T-helper 1 cell treated with Interleukin-12 subunit alpha and Interleukin-12 subunit beta and Interleukin-4 antibody, amounts not matched to agents 30 μg/mL and 1 μg/mL, for 36 hours (primary cell): ENCODE data around the gene GAMT.
"Not testable (repeated sequence)": the region's sequence is repeated elsewhere in the genome, so short reads cannot be mapped to it uniquely, and the experiment has no call there.

Experiments
- H3K27ac Mint-ChIP-seq: one replicate; pipeline ENCODE4 v1.8.0; 2021; ENCODE audit warnings: mild to moderate bottlenecking, mixed read lengths
- H3K27me3 Mint-ChIP-seq: one replicate; pipeline ENCODE4 v1.8.0; 2021; ENCODE audit warnings: low read depth, mixed read lengths
- H3K36me3 Mint-ChIP-seq: one replicate; pipeline ENCODE4 v1.8.0; 2021; ENCODE audit warnings: low read depth, mixed read lengths
- H3K4me1 Mint-ChIP-seq: one replicate; pipeline ENCODE4 v1.8.0; 2021; ENCODE audit warnings: low read depth, mixed read lengths
- H3K4me3 Mint-ChIP-seq: one replicate; pipeline ENCODE4 v1.8.0; 2021; ENCODE audit warnings: mild to moderate bottlenecking, moderate library complexity, mixed read lengths
- H3K9me3 Mint-ChIP-seq: one replicate; pipeline ENCODE4 v1.8.0; 2021; ENCODE audit warnings: mixed read lengths

Gene GAMT

DNA sequence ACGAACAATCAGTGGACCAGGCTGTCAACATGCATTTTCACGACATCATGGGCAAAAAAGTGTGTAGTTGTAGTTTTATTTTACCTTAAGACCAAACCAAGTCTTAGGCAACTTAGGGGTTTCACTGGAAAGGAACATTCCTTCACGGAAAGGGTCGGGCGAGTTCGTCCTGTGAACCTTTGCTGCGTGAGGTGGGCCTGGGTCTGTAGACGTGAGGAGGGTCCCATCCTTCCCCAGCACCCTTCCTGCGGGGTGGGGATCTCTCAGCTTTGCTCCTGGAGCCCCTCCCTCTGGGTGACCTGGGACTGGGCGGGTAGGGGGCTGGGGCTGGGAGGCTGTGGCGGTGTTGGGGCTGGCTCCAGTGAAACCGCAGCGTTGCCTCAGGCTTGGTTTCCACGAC lies 24.6 kb upstream of the GAMT start:
- H3K27ac Mint-ChIP-seq, result no peak overlapping the region
- peaks cover 18% of the 10 kb centered on the region for H3K36me3 Mint-ChIP-seq
- H3K9me3 Mint-ChIP-seq, result no peaks in the 10 kb centered on the region
- H3K4me3 Mint-ChIP-seq, result no peak overlapping the region
- H3K4me1 Mint-ChIP-seq, result peaks cover 3% of the 10 kb centered on the region
- no peaks in the 10 kb centered on the region for H3K27me3 Mint-ChIP-seq

DNA sequence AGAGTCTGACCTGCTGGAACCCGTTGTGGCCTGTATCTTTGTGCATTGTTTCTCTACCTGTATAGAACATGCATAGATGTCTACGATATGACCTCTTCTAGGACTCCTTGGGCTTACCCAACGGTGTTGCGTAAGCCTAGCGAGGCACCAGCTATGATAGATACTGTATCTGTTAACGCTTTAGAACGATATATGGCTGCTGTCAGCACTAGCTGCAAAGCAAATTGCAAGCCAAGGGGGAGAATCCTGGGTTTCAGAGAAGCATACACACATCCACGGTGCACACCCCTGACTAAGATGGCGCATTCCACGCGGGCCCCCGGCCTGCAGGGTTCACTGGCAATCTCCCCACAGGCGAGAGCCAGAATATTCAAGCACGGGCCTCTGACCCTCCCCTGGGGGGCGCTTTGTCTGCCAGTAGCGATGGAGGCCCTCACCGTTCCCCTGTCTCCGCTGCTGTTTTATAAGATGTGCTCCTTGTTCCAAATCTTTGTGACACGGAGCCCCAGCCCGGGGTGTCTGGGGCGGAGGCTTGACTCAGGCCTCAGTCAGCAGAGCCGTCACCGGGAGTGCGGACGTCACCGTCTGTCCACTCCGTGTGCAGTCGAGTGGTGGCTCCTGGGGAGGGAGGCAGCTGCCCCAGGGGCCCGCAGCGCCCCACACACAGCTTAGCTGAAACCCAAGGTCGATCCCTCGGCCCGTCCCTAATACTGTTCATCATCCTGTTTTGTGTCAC lies 23.9 kb upstream of the GAMT start:
- no peak overlapping the region for H3K4me3 Mint-ChIP-seq
- H3K4me1 Mint-ChIP-seq, result peaks cover 3% of the 10 kb centered on the region
- peak overlapping the region; percentile 49 for H3K27ac Mint-ChIP-seq
- H3K27me3 Mint-ChIP-seq, result no peaks in the 10 kb centered on the region
- H3K9me3 Mint-ChIP-seq, result no peaks in the 10 kb centered on the region
- H3K36me3 Mint-ChIP-seq, result peaks cover 22% of the 10 kb centered on the region

- H3K4me1 Mint-ChIP-seq, result peaks cover 3% of the 10 kb centered on the region
- peaks cover 25% of the 10 kb centered on the region for H3K36me3 Mint-ChIP-seq
- no peak overlapping the region for H3K27ac Mint-ChIP-seq
- H3K4me3 Mint-ChIP-seq, result no peak overlapping the region
- H3K27me3 Mint-ChIP-seq, result no peaks in the 10 kb centered on the region
- H3K9me3 Mint-ChIP-seq, result no peaks in the 10 kb centered on the region
These were observed 23.0 kb upstream of the GAMT start for GRCh38 chr19:1424192-1424955.

GRCh38 chr19:1423436-1424191 lies 22.3 kb upstream of the GAMT start:
- H3K27ac Mint-ChIP-seq, result peak overlapping the region; percentile 15
- H3K36me3 Mint-ChIP-seq, result peaks cover 27% of the 10 kb centered on the region
- no peaks in the 10 kb centered on the region for H3K27me3 Mint-ChIP-seq

GRCh38 chr19:1422943-1423342 lies 21.6 kb upstream of the GAMT start:
- Mint-ChIP-seq H3K9me3 (no peaks in the 10 kb centered on the region), H3K4me3 (no peak overlapping the region), H3K27ac (peak overlapping the region; percentile 15), H3K36me3 (peaks cover 24% of the 10 kb centered on the region), H3K27me3 (no peaks in the 10 kb centered on the region), H3K4me1 (peaks cover 3% of the 10 kb centered on the region)

More at GRCh38 chr19:1423436-1424191, 22.3 kb upstream of the GAMT start:
- Mint-ChIP-seq H3K9me3 (no peaks in the 10 kb centered on the region), H3K4me3 (no peak overlapping the region), H3K4me1 (peaks cover 3% of the 10 kb centered on the region)

DNA sequence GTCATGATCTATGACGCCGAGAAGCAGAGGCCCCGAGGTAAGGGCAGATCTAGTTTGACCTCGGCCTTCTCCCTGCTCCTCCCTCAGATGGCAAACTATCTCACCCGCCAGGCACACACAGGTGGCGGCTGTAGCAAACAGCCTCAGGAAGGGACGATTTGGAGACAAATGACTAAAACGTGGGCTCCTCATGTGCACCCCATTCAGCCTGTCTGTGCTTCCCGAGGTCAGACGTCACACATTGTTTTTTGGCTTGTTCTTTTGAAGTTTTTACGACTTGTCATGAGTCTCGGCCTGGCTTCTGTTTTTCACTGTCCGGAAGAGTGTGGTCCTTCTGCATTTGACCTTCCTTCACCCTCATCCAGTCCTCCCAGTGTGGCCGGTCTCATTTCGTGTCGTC lies 21.0 kb upstream of the GAMT start:
- no peak overlapping the region for H3K27ac Mint-ChIP-seq
- H3K4me3 Mint-ChIP-seq, result no peak overlapping the region
- peaks cover 27% of the 10 kb centered on the region for H3K36me3 Mint-ChIP-seq

DNA sequence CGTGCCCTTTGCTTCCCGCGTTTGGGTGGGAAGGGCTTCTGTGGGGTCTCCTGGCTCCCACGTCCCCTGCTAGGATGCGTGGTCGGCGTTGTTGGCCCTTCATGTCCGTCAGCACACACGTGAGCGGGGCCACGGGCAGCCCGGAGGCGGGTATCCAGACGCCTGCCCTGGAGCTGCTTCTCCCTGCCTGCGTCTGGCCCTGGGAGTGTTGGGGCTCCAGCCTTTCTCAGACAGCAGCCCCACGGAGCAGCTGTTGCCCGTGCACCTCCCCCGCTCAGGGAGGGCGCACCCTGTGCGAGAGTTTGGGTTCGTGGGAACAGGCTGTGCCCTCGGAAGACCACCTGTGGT lies 20.6 kb upstream of the GAMT start:
- Mint-ChIP-seq H3K36me3 (peaks cover 30% of the 10 kb centered on the region), H3K4me3 (no peak overlapping the region), H3K27ac (no peak overlapping the region), H3K4me1 (peaks cover 3% of the 10 kb centered on the region), H3K27me3 (no peaks in the 10 kb centered on the region), H3K9me3 (no peaks in the 10 kb centered on the region)

More for the DNA sequence above, 21.0 kb upstream of the GAMT start:
- H3K4me1 Mint-ChIP-seq, result peaks cover 3% of the 10 kb centered on the region
- H3K27me3 Mint-ChIP-seq, result no peaks in the 10 kb centered on the region
- no peaks in the 10 kb centered on the region for H3K9me3 Mint-ChIP-seq

DNA sequence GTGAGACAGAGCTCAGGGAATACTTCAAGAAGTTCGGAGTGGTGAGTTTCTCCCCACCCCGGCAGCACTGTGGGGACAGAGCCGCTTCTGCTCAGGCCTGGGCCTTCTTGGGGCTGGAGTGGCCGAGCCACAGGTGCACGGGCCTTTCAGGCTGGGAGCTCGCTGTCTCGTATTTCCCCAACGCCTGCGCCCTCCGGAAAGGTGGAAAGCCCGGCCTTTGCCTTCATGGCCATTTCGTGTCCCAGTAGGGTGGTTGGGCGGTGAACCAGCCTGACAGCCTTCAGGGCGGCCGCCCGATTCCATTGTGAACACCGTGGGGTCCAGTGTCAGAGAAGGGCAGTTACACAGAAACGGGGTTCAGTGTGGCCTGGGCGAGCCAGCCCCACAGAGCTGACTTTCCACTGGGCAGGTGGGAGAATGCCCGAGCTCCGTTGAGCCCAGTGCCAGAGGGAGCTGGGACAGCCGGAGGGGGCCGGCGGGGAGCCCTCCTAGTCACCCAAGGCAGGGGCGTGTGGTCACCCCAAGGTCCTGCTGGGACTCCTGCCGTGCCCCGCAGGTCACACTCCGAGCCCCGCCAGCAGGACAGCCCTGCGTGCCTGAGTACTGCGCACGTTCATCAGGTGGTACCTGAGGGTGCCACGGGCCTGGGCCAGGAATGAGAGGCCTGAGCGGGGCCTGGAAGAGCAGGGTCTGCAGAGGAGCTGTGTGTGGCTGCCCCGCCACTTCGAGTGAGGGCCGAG lies 20.0 kb upstream of the GAMT start:
- Mint-ChIP-seq H3K9me3 (no peaks in the 10 kb centered on the region), H3K4me3 (no peak overlapping the region), H3K36me3 (peaks cover 30% of the 10 kb centered on the region), H3K27me3 (no peaks in the 10 kb centered on the region), H3K27ac (no peak overlapping the region), H3K4me1 (peaks cover 3% of the 10 kb centered on the region)

DNA sequence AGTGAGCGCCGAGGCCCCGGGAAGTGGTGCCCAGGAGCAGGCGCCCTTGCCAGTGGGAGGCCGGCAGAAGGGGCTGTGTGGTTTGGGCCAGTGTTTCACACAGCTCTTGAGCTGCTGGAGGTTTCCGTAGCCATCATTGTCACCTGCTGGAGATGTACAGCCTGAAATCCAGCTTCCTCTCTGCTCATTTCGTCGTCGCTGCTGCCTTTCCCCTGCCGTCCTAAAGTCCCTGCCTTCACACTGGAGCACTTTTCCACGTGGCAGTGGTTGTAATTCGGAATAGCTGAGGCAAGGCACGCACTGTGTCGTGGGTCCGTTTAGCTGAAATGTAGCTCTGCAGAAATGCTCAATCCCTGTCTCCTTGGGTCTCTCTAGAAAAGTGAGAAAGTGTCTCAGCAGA lies 19.2 kb upstream of the GAMT start:
- peaks cover 6% of the 10 kb centered on the region for H3K4me1 Mint-ChIP-seq
- peaks cover 30% of the 10 kb centered on the region for H3K36me3 Mint-ChIP-seq
- no peaks in the 10 kb centered on the region for H3K9me3 Mint-ChIP-seq
- no peaks in the 10 kb centered on the region for H3K27me3 Mint-ChIP-seq
- H3K4me3 Mint-ChIP-seq, result no peak overlapping the region
- no peak overlapping the region for H3K27ac Mint-ChIP-seq

DNA sequence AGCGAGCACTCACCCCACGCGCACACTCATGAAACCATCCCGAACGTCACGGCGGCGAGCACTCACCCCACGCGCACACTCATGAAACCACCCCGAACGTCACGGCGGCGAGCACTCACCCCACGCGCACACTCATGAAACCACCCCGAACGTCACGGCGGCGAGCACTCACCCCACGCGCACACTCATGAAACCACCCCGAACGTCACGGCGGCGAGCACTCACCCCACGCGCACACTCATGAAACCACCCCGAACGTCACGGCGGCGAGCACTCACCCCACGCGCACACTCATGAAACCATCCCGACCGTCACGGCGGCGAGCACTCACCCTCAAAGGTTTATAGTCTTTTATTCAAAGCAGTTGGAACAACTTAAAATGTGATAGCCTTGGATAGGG lies 18.7 kb upstream of the GAMT start:
- H3K9me3 Mint-ChIP-seq, H3K4me3 Mint-ChIP-seq, H3K4me1 Mint-ChIP-seq, H3K27ac Mint-ChIP-seq, H3K27me3 Mint-ChIP-seq: not testable (repeated sequence)
- peaks cover 31% of the 10 kb centered on the region for H3K36me3 Mint-ChIP-seq

DNA sequence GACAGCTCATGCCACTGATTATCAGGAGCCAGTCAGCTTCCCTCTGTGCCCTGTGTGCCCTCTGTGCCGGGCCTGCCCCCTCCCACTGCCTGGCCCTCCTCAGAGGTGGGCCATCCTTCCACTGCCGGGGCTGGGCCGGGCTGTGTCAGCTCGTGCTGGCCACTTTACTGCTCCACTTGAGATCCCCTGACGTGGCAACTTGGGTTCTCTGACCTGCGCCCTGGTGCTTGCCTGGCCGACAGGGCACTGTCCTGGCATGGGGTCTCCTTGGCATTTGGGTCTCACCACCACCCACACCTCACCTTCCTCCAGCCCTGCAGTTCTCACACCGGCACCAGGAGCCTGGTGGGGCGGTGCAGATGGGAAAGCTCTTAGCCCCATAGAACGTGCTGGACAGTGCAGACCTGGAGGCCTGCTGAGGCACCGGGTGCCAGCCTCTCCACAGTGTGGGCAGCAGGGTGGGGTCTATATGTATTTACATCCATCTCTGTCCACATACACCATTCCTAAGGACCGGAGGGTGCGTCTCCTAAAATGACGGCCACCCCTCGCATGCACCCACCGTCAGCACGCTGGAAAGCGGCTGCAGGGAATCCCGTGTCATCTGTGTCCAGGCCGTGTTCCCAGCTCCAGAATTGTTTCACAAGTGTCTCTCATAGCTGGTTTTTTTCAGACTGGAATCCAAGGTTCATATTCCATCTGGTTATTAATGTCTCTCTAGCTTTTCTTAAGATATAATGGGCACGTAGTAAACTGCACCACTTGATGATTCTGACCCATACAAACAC lies 17.8 kb upstream of the GAMT start:
- Mint-ChIP-seq H3K4me3 (no peak overlapping the region), H3K27me3 (no peaks in the 10 kb centered on the region), H3K36me3 (peaks cover 33% of the 10 kb centered on the region), H3K27ac (no peak overlapping the region), H3K9me3 (no peaks in the 10 kb centered on the region), H3K4me1 (peaks cover 6% of the 10 kb centered on the region)

DNA sequence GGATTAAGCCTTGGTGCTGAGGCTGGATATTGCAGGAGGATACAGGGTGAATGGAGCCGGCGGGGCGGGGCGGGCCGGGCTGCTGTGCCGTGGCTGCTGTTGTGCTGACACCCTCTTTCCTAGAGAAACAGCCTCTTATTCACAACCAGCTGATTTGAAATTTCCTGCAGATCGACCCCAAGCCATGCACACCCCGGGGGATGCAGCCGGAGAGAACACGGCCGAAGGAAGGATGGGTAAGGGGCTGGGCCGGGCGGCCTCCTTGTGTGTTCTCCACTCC lies 17.1 kb upstream of the GAMT start:
- Mint-ChIP-seq H3K4me3 (no peak overlapping the region), H3K4me1 (peaks cover 6% of the 10 kb centered on the region), H3K27ac (no peak overlapping the region), H3K9me3 (no peaks in the 10 kb centered on the region), H3K36me3 (peaks cover 30% of the 10 kb centered on the region), H3K27me3 (no peaks in the 10 kb centered on the region)

- H3K4me3 Mint-ChIP-seq, result no peak overlapping the region
- peaks cover 3% of the 10 kb centered on the region for H3K4me1 Mint-ChIP-seq
- no peaks in the 10 kb centered on the region for H3K9me3 Mint-ChIP-seq
- H3K36me3 Mint-ChIP-seq, result peaks cover 26% of the 10 kb centered on the region
- H3K27me3 Mint-ChIP-seq, result no peaks in the 10 kb centered on the region
- no peak overlapping the region for H3K27ac Mint-ChIP-seq
These were observed 16.5 kb upstream of the GAMT start for GRCh38 chr19:1417681-1418495.
